K562 (cell line): Measurements from ENCODE around the gene MCAT. TPM values are rescaled to one million over a fixed set of nuclear protein-coding genes. Genes with fewer than 3 reads are reported as not detected.

Source experiments
- ATAC-seq: fragments of 200-7000 bp; cut with Tn5 transposase; 3 replicates; pipeline ENCODE4 v1.9.1; 2020; ENCODE audit warnings: moderate library complexity
- BruUV-seq: library from RNA; stranded (reverse); fragments of 400-500 nt; replicated peaks from 2 replicates; lab custom pipeline; 2021; lab: Mats Ljungman, UMichigan
- CTCF ChIA-PET: fragments of 300-600 bp; formaldehyde crosslinking; extraction: SDS; loops from one replicate; lab custom pipeline; 2021; ENCODE audit warnings: low intra/inter-chr PET ratio; lab: Yijun Ruan, JAX
- POLR2A ChIA-PET: fragments of 300-600, 350-650 bp; sonication (Branson Sonifier 250); formaldehyde crosslinking; extraction: SDS; loops from one replicate; lab custom pipeline; 2021; ENCODE audit warnings: antibody characterized with exemption, inconsistent platforms; lab: Yijun Ruan, JAX
- DNase-seq, 4 experiments: peaks; one replicate each; pipeline versions ENCODE4 v3.0.0 to v3.0.0-alpha.2; 2011 to 2018; ENCODE audit warnings: low spot score in 3 of 4, mixed read lengths in 3 of 4; ENCODE audit errors: extremely low read depth in 1 of 4
- FAIRE-seq: peaks from 2 replicates; lab custom pipeline; 2011; peaks lifted over from hg19 to GRCh38; lab: Jason Lieb, UNC
- H2AFZ ChIP-seq: 2 replicates; pipeline ENCODE4 v1.6.0; 2011; ENCODE audit warnings: low read depth, low read length, control low read depth, inconsistent platforms
- H3K27ac ChIP-seq: fragments of 200-600 bp; 3 replicates; pipeline ENCODE4 v1.8.0; 2011; ENCODE audit warnings: low read depth, mild to moderate bottlenecking, control low read depth, inconsistent platforms, low read length, moderate library complexity, mixed read lengths; ENCODE audit errors: extremely low read depth
- H3K27me3 ChIP-seq, 2 experiments: fragments of 300-600 bp in 1 of 2; 2 replicates in 1 of 2; 3 replicates in 1 of 2; pipeline versions ENCODE4 v1.6.0 to v1.8.0; 2011; ENCODE audit warnings: inconsistent platforms in 2 of 2, low read length in 2 of 2, mild to moderate bottlenecking in 1 of 2, mixed read lengths in 1 of 2, moderate library complexity in 1 of 2; ENCODE audit not compliant: control insufficient read depth in 2 of 2, insufficient read depth in 2 of 2
- H3K36me3 ChIP-seq: fragments of 300-600 bp; 3 replicates; pipeline ENCODE4 v1.8.0; 2011; ENCODE audit warnings: mild to moderate bottlenecking, low read length, inconsistent platforms; ENCODE audit not compliant: control insufficient read depth, insufficient read depth
- H3K4me1 ChIP-seq, 2 experiments: fragments of 200-600 bp in 1 of 2; replicated peaks in 1 of 2; 2 replicates in 1 of 2; 3 replicates in 1 of 2; pipeline versions ENCODE4 v1.5.1 to v1.8.0; 2011; ENCODE audit warnings: inconsistent platforms in 2 of 2, low read length in 2 of 2, mild to moderate bottlenecking in 1 of 2, mixed read lengths in 1 of 2, moderate library complexity in 1 of 2; ENCODE audit not compliant: control insufficient read depth in 2 of 2, insufficient read depth in 2 of 2
- H3K4me2 ChIP-seq: 2 replicates; pipeline ENCODE4 v1.6.1; 2011; ENCODE audit warnings: low read length, control low read depth, inconsistent platforms, mixed read lengths; ENCODE audit not compliant: insufficient read depth
- H3K4me3 ChIP-seq: fragments of 200-600 bp; sonication (generic), shearing (Covaris generic); 2 replicates; pipeline ENCODE4 v1.5.1; 2016; ENCODE audit warnings: control low read depth, inconsistent platforms
- H3K79me2 ChIP-seq: fragments of 200-600 bp; 3 replicates; pipeline ENCODE4 v1.8.0; 2011; ENCODE audit warnings: low read length, inconsistent platforms; ENCODE audit not compliant: control insufficient read depth, insufficient read depth
- H3K9ac ChIP-seq, 2 experiments: 2 replicates each; pipeline versions ENCODE4 v1.6.0 to v1.6.1; 2011; ENCODE audit warnings: low read depth in 2 of 2, low read length in 2 of 2, control low read depth in 1 of 2, inconsistent platforms in 1 of 2, mild to moderate bottlenecking in 1 of 2, mixed read lengths in 1 of 2; ENCODE audit not compliant: insufficient read depth in 1 of 2
- H3K9me1 ChIP-seq: one replicate; pipeline ENCODE4 v1.6.0; 2011; ENCODE audit warnings: inconsistent platforms, mild to moderate bottlenecking, low read length, moderate library complexity; ENCODE audit not compliant: control insufficient read depth, insufficient read depth
- H3K9me3 ChIP-seq: replicated peaks from 2 replicates; pipeline ENCODE4 v1.5.1; 2011; ENCODE audit warnings: low read depth, low read length, inconsistent platforms; ENCODE audit not compliant: control insufficient read depth, insufficient read depth
- H4K20me1 ChIP-seq: replicated peaks from 2 replicates; pipeline ENCODE4 v1.6.1; 2011; ENCODE audit warnings: low read length, inconsistent platforms, mixed read lengths; ENCODE audit not compliant: control insufficient read depth, insufficient read depth
- ATF6 ChIP-seq: sonication (generic); formaldehyde crosslinking; IDR thresholded peaks from 2 replicates; pipeline ENCODE4 v1.4.0; 2020; ENCODE audit warnings: mild to moderate bottlenecking, missing genetic modification reagents
- CEBPZ ChIP-seq: fragments of 150-350 bp; IDR thresholded peaks from 2 replicates; pipeline ENCODE4 v1.6.1; 2014; ENCODE audit warnings: low read depth, mild to moderate bottlenecking, low read length, borderline replicate concordance
- CHCHD3 ChIP-seq: fragments of 250-450 bp; sonication (Bioruptor Pico); IDR thresholded peaks from 2 replicates; pipeline ENCODE4 v2.1.2; 2022; ENCODE audit warnings: mild to moderate bottlenecking
- CTBP1 ChIP-seq: fragments of 450-650 bp; IDR thresholded peaks from 2 replicates; pipeline ENCODE4 v1.6.1; 2016; ENCODE audit warnings: borderline replicate concordance
- MXD1 ChIP-seq: fragments of 250-450 bp; sonication (Bioruptor Pico); IDR thresholded peaks from 2 replicates; pipeline ENCODE4 v1.8.0; 2021; ENCODE audit warnings: borderline replicate concordance, mild to moderate bottlenecking, moderate library complexity; ENCODE audit not compliant: poor library complexity, severe bottlenecking
- RCOR1 ChIP-seq, 2 experiments: IDR thresholded peaks; 2 replicates each; pipeline ENCODE4 v1.6.1; 2012; ENCODE audit warnings: low read depth in 2 of 2, low read length in 2 of 2, borderline replicate concordance in 1 of 2, improper control_type of control experiment in 1 of 2
- RNF2 ChIP-seq: sonication (generic); IDR thresholded peaks from 2 replicates; pipeline ENCODE4 v1.6.1; 2016
- TEAD2 ChIP-seq: fragments of 450-650 bp; IDR thresholded peaks from 2 replicates; pipeline ENCODE4 v1.6.1; 2016; ENCODE audit warnings: missing genetic modification characterization, control low read depth, missing compliant biosample characterization
- ZC3H8 ChIP-seq: fragments of 450-650 bp; IDR thresholded peaks from 2 replicates; pipeline ENCODE4 v1.6.1; 2017
- ZNF75A ChIP-seq: fragments of 450-650 bp; formaldehyde crosslinking; IDR thresholded peaks from 2 replicates; pipeline ENCODE4 v1.4.0; 2020; ENCODE audit warnings: mild to moderate bottlenecking
- WGBS: fragments of 100-300 bp; shearing (Covaris generic); methylation state at CpG from one replicate; pipeline ENCODE4 v1.1.6; 2016; ENCODE audit warnings: low coverage, mixed read lengths; ENCODE audit not compliant: insufficient coverage; ENCODE audit errors: missing lambda C conversion rate; 5-methylcytosine and 5-hydroxymethylcytosine counted together
- in situ Hi-C: fragments of 300-500 bp; cut with MboI; formaldehyde crosslinking; loops from 4 replicates; pipeline ENCODE4 v1.15.0; 2018; ENCODE audit warnings: inconsistent platforms, mixed read lengths
- intact Hi-C: fragments of 100-400 bp; cut with micrococcal nuclease; formaldehyde crosslinking; loops from 2 replicates; pipeline ENCODE4 v1.14.2; 2022
- polyA plus RNA-seq, 8 experiments: library from polyadenylated mRNA; depleted of rRNA in 4 of 8; stranded (reverse) in 5 of 8; unstranded in 3 of 8; fragments of >200 nt; fragmentation: Nextera tagmentation in 2 of 8; fragmentation: Illumina TruSeq in 1 of 8; extraction: Ambion mirVana in 2 of 8; extraction: Trizol in 1 of 8; gene quantifications; 2 replicates each; pipeline versions ENCODE4 v1.2.1 to v1.2.3, GENCODE V29; 2011 to 2014; ENCODE audit warnings: inconsistent platforms in 1 of 8, missing spikeins in 1 of 8
- total RNA-seq, 7 experiments: library from RNA; depleted of rRNA in 6 of 7; stranded (reverse); fragments of >200 nt in 6 of 7; fragmentation: Illumina TruSeq in 2 of 7; extraction: Trizol in 2 of 7; gene quantifications; 2 replicates each; pipeline versions ENCODE4 v1.2.1 to v1.2.3, GENCODE V29; 2011 to 2021; ENCODE audit warnings: low replicate concordance in 1 of 7

The MCAT gene
- total and polyA plus RNA-seq, 9 of the 15 experiments (the other 6 are each of a cell fraction or from before 2014, with no cell fraction given) = 3.3 to 27.8 (median 13.9) TPM

GRCh38 chr22:43171019-43171491 lies 27.9 kb upstream of the MCAT start (continued):
- TF ChIP-seq ZC3H8 (no peak), ZNF75A (CRISPR knock-in tag) (no peak), CHCHD3 (CRISPR knock-in tag) (no peak), RCOR1 (IDR thresholded peaks at IDR 0.05; ENCODE audit: borderline replicate concordance in 1 of 2, low read depth in 2 of 2, low read length in 2 of 2) (no peak), TEAD2 (no peak)

- TF ChIP-seq ATF6 (no peak), CTBP1 (no peak), CEBPZ (no peak), RNF2 (no peak), MXD1 (CRISPR knock-in tag) (no peak)
- FAIRE-seq = no peak
- Histone ChIP-seq H3K4me1 (peaks cover 3 to 53% of the 10 kb centered on the region in 2 experiments; a peak in 4 of 5 replicates), H3K9me1 (no peaks in the 10 kb centered on the region), H4K20me1 (no peaks in the 10 kb centered on the region), H3K27me3 (no peaks in the 10 kb centered on the region), H3K4me2 (no peak overlapping the region), H3K79me2 (no peaks in the 10 kb centered on the region), H3K9me3 (no peaks in the 10 kb centered on the region), H3K36me3 (peaks cover 80% of the 10 kb centered on the region), H2AFZ (no peak overlapping the region), H3K27ac (no peak overlapping the region), H3K9ac (no peak overlapping the region), H3K4me3 (no peak overlapping the region)
- no TSS peak for BruUV-seq
- intact Hi-C loops = no loop called here
- no peak for ATAC-seq
- no peak for DNase-seq
- CTCF ChIA-PET = no interaction called here
- POLR2A ChIA-PET = interaction anchor here (0.8 to 1.5 kb wide), 4 partner anchors 10 to 26 kb away, joined by 3 to 7 read pairs (median 5); no protein-coding TSS in a partner anchor
- in situ Hi-C loops = no loop called here
- WGBS = 87% methylated on average over 8 of the region's 9 CpGs
Measured at GRCh38 chr22:43170131-43170480, 26.9 kb upstream of the MCAT start.
